ENCODE measurements around the gene UBE2U.

The UBE2U gene, protein sequence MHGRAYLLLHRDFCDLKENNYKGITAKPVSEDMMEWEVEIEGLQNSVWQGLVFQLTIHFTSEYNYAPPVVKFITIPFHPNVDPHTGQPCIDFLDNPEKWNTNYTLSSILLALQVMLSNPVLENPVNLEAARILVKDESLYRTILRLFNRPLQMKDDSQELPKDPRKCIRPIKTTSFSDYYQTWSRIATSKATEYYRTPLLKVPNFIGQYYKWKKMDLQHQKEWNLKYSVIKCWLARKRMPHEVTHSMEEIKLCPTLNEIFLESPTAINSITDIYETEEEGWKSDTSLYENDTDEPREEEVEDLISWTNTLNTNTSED

GRCh38 chr1:64203420-64203819 is at the start of gene UBE2U:
TSS of gene UBE2U (plus strand) at chr1:64203623. CDS start at chr1:64204051, 428 bp downstream.
- no peak for DNase-seq

GRCh38 chr1:64155278-64155677 is 48.1 kb upstream of the UBE2U start:
- no peak for DNase-seq

DNA sequence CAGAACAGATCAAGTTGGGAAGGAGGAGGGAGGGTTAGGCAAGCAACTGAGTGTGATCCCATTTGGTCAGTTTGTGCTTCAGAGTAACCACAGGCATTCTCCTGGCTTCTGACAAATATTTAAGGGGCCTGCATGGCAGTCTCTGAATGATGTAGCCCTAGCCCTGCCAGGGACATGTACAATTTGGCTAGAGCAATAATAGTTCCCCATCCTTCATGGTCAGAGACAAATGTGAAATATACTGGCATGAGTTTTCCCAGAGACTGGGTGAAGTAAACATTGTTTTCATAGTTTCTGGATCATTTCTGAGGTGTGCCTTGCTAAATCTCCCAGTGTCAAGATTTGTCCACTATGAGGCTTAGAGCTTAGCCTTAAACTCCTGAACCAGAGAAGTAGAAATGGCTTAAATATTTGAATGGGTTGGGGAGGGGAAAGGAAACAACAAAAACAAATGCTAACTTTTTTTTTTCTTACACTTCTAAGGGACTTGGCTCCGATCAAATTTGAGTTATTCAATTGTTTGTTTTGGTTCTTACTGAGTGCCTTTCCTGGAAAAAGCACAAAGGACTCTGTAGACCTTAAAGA is 42.0 kb upstream of the UBE2U start:
- DNase-seq, result no peak

DNA sequence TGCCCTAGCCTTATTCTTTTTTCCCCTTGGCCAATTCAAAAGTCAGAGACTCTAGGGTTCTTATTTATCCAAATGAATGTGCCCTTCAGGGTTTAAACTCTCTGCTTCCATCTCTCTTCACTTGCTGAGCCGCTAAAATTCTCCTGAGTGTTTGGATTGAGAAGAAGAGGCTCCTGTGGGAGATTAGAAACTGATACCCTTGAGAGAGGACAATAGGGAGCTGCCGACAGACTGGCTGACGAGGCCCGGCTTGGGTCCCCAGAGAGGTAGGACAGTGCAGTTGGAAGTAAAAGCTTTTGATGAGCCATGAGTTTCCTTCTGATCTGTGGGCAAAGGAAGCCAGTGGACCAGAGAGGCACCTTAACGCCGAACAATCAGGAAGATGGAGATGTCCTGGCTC is 41.3 kb upstream of the UBE2U start:
- no peak for DNase-seq

DNA sequence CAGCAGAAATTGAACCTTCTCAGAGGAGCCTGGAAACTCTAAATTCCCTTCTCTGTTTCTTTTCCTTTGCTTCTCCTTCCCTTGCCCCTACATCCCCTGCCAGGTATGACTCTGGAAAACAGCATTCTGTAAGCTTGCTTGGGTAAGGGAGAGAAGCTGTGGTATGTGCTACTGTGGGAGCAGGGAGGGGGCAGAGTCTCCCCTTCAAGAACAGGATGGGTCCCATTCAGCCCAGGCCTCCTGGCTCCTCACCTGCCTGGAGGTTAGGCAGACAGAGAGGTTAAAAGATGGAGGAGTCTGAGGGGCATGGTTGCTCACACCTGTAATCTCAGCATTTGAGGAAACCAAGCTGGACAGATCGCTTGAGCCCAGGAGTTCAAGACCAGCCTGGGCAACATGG is 40.6 kb upstream of the UBE2U start:
- no peak for DNase-seq

DNA sequence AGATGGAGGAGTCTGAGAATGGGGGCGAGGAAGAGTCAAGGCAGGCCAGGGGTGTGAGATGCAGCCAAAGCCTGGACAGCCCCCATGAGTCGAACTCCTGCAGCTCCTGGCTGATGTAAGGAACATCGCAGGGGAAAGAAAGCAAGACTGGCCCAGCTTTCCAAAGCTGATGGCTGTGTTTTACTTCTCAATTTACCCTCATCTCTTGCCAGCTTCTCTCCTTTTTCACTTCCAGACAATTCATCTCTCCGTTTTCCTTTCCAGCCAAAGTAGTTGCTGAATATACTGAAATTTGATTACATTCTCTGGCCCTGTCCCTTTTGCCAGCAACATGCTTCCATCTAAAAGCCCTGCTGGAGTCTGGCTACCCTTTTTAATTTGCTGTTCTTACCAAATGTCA is 40.0 kb upstream of the UBE2U start:
- no peak for DNase-seq

- no peak for DNase-seq
Measured at GRCh38 chr1:64163970-64164369, 39.5 kb upstream of the UBE2U start.

- no peak for DNase-seq
Measured at GRCh38 chr1:64166629-64167028, 36.8 kb upstream of the UBE2U start.

GRCh38 chr1:64167176-64167575 is 36.2 kb upstream of the UBE2U start:
- no peak for DNase-seq

GRCh38 chr1:64171246-64171645 is 32.2 kb upstream of the UBE2U start:
- DNase-seq, result no peak

- no peak for DNase-seq
Measured at GRCh38 chr1:64171797-64172281, 31.6 kb upstream of the UBE2U start.

GRCh38 chr1:64172458-64172983 is 30.9 kb upstream of the UBE2U start:
- DNase-seq, result peak; percentile 63

GRCh38 chr1:64173336-64173940 is 30.0 kb upstream of the UBE2U start:
- DNase-seq, result no peak

DNA sequence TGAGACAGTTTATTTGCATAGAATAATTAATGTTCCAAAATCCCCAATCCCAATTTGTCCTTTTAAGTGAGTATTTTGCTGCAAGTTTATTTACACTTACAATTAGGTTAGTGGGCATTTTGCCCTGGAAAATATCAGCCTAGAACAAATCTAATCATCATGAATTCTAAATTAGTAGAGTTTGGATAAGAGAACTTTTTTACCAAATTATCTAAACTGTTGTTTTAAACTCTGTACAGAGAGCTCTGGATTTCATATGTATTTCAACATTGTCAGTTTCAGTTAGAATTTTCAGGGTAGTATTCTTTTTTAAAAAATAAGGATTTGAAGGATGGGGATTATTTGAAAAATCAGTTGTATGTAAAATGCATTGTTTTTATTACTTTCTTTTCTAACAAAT is 27.8 kb upstream of the UBE2U start:
- DNase-seq, result no peak

GRCh38 chr1:64176659-64177058 is 26.8 kb upstream of the UBE2U start:
- no peak for DNase-seq

DNA sequence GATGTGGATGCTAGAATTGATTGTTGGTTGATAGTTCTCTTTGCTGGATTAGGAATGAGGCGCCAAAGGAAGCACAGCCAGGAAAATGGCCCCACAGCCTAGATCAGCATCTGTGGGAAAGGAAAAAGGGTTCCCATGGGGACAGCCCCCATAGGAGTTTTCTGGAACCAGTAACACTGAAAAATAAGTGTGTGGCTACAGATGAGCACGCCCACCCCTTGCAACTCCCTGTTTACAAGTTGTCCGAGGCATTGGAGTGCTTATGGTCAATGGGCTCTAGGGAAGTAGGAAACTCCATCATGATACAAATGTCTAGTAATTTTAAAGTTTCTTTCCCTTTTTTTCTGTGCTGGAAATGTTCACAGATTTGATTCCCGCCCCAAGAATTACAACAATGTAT is 23.8 kb upstream of the UBE2U start:
- DNase-seq, result no peak

GRCh38 chr1:64182207-64182606 is 21.2 kb upstream of the UBE2U start:
- DNase-seq, result no peak

- no peak for DNase-seq
Measured at GRCh38 chr1:64183395-64184002, 19.9 kb upstream of the UBE2U start.

GRCh38 chr1:64184003-64184440 is 19.4 kb upstream of the UBE2U start:
- DNase-seq, result no peak

DNA sequence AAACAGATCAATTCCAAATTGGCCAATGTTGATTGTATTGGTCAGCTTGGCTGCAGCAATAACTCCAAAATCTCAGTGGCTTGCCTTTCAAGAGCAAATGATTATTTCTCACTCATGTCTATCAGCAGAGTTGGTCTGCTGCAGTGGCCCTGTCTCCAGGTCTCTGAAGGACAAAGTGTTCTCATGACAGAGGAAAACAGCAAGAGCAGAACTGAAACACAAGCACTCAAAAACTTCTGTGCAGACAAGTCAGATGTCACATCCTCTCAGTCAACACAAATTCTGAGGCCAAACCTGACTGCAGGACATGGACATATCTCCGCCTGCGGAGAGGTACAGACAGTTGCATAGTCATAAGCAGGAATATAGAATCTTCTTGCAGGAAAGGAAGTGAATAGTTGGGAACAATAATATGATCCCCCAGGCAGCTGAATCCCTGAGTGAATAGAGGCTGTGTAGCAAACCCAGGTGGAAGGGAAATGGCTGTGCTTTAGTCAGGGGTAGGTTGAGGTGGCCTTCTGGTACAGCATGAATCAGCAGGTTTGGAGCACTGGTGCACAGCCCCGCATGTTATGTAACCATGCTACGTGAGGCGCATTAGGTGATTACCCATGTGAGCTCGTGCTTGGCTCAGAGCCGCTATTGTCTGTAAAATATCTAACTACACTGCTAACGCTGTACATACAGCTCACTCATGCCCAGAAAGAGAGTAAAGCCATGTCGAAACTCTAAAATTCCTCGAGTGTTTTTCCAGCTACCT is 17.1 kb upstream of the UBE2U start:
- no peak for DNase-seq

DNA sequence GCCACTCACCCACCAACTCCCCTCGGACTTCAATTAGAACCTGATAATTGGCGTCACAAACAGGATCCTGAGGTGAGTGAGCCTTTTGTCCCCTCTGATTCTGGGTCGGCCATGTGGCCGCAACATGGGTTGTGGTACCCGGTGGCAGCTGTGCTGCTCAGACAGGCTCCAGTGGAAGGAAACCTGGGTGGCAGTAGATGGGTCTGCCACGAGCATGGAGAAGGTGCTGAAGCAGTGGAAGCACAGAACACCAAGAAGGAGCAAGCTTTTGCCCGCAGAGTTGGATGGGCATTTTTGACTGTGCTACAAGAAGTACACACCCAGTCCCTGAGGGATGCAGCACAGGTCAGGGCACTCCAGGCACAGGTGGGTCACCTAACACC is 16.5 kb upstream of the UBE2U start:
- DNase-seq, result no peak

- no peak for DNase-seq
Measured at GRCh38 chr1:64187646-64188045, 15.8 kb upstream of the UBE2U start.

DNA sequence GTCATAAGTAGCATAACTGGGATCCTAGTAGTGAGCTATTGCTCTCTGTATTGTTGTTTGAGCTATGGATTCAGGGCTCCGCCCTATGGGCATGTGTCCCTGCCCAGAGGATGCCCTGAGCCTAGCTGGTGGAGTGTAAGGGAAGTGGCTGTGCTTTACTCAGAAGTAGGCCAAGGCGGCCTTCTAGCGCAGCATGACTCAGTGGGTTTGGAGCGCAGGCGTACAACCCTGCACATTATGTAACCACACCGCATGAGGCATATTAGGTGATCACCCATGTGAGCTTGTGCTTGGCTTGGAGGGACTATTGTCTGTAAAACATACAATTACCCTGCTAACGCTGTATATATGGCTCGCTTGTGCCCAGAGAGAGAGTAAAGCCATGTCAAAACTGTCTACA is 11.1 kb upstream of the UBE2U start:
- no peak for DNase-seq
